SH-SY5Y (cell line): ENCODE data around the gene UTP14C.

Source experiments
- GATA2 ChIP-seq: IDR thresholded peaks from 2 replicates; pipeline ENCODE4 v1.6.1; 2011; ENCODE audit warnings: mild to moderate bottlenecking, low read depth, low read length
- GATA3 ChIP-seq: IDR thresholded peaks from 2 replicates; pipeline ENCODE4 v1.6.1; 2011; ENCODE audit warnings: low read depth, mild to moderate bottlenecking, low read length, moderate library complexity

GRCh38 chr13:52067237-52067636 lies 42.7 kb downstream of the UTP14C start:
- TF ChIP-seq GATA2 (no peak), GATA3 (no peak)
